Measurements from ENCODE around the gene EIF2D.

EIF2D gene

DNA sequence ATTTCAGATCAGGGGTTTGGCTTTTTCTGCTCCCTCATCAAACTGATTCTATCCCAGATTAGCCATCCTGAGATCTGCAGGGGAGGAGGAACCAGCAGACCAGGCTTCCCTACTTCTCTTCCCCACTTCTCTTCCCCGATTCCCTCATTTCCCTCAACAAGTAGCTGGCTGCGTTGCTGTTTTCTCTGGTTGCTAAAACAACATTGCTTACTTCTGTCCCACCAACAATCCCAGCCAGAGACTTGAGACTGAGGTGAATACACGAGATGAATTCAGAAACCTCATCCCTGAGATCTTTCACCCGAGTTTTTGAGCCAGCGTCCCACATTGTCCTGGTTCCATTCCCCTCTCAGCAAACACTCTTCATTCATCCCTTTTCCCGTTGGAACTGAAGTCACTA, 45.5 kb upstream of the EIF2D start:
- DNase-seq (ENCODE audit: extremely low spot score) = no peak
- ChIA-PET POLR2A (interaction anchor here (1.0 kb wide), 2 partner anchors 22 to 45 kb away, joined by 4 read pairs; partner anchors contain the start of genes DYRK3 and EIF2D), CTCF (interaction anchor here (0.6 to 30.1 kb wide), 37 partner anchors 2 to 325 kb away, joined by 3 to 637 read pairs (median 5); partner anchors contain the start of genes DYRK3, EIF2D and MAPKAPK2)
- TF ChIP-seq, protein P1, sequence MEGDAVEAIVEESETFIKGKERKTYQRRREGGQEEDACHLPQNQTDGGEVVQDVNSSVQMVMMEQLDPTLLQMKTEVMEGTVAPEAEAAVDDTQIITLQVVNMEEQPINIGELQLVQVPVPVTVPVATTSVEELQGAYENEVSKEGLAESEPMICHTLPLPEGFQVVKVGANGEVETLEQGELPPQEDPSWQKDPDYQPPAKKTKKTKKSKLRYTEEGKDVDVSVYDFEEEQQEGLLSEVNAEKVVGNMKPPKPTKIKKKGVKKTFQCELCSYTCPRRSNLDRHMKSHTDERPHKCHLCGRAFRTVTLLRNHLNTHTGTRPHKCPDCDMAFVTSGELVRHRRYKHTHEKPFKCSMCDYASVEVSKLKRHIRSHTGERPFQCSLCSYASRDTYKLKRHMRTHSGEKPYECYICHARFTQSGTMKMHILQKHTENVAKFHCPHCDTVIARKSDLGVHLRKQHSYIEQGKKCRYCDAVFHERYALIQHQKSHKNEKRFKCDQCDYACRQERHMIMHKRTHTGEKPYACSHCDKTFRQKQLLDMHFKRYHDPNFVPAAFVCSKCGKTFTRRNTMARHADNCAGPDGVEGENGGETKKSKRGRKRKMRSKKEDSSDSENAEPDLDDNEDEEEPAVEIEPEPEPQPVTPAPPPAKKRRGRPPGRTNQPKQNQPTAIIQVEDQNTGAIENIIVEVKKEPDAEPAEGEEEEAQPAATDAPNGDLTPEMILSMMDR (IDR thresholded peaks at IDR 0.05; ENCODE audit: control extremely low read depth, extremely low read depth, low read depth, missing control alignments) = no peak

DNA sequence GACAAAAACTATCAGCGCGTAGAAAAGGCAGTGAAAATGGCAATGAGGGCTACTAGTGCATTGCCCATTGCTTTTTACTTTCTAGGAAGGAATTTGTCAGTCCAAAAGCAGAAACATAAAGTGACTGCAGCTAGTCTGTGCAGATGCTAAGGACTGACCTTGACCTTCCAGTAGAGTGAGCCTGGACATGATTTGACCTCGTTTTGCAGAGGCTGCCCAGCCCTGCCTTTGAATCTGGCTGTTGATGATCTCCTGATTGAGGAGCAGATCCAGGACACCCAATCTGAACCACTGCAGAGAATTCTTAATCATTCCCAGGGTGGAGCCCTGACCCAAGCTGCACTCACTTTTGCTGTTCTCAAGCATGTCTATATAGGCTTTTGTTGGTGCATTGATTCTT, 44.7 kb upstream of the EIF2D start:
- no peak for DNase-seq (ENCODE audit: extremely low spot score)
- ChIA-PET CTCF (interaction anchor here (1.0 to 30.1 kb wide), 12 partner anchors 1 to 260 kb away, joined by 3 to 637 read pairs (median 6); partner anchors contain the start of genes DYRK3 and MAPKAPK2), POLR2A (no interaction called here)
- TF ChIP-seq, protein P1 (IDR thresholded peaks at IDR 0.05; ENCODE audit: control extremely low read depth, extremely low read depth, low read depth, missing control alignments) = no peak

DNA sequence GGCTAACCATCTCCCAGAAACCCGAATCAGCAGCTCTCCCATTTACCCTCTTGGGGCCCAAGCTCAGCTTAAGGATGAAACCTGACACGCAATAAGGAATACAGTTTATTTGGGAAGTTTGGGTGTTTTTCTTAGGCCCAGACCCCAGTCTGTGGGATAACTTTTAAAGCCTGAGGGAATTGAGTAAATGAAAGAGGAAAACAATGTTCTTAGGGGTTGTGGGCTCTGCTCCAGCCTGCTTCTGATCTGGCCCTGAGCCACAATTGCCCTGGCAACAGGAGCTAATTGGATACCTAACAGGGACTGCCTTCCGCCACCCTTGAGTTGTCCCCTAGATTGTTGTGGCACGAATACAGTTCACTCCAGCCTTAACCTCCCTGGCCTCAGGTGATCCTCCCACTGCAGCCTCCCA, 43.2 kb upstream of the EIF2D start:
- CTCF ChIA-PET = interaction anchor here (0.7 to 30.1 kb wide), 11 partner anchors 1 to 326 kb away, joined by 3 to 637 read pairs (median 5); partner anchors contain the start of genes DYRK3, EIF2D and MAPKAPK2
- no peak for DNase-seq (ENCODE audit: extremely low spot score)
- TF ChIP-seq, protein P1 (IDR thresholded peaks at IDR 0.05; ENCODE audit: control extremely low read depth, extremely low read depth, low read depth, missing control alignments) = no peak
- POLR2A ChIA-PET = no interaction called here

DNA sequence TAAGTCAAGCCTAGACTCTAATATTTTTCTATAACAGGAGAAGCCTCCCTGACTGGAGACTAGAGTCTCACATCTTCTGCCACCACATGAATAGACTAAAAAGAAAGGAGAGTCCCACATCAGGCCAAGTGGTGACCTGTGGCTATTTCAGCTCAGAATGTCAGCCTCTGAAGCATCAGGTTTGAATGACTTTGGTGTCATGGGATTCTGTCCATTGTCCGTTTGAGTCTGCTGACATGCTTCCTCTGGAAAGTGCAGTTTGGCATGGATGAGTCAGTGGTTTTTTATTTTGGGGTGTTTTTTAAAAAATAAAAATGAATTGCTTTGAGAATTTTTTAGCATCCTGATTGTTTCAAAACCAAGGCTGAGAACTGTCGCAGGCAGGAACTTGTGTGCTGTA, 42.6 kb upstream of the EIF2D start:
- ChIA-PET POLR2A (no interaction called here), CTCF (interaction anchor here (1.5 to 30.1 kb wide), 7 partner anchors 1 to 80 kb away, joined by 3 to 637 read pairs (median 6); partner anchors contain the start of genes DYRK3, EIF2D and MAPKAPK2)
- no peak for DNase-seq (ENCODE audit: extremely low spot score)
- TF ChIP-seq, protein P1 (IDR thresholded peaks at IDR 0.05; ENCODE audit: control extremely low read depth, extremely low read depth, low read depth, missing control alignments) = no peak

DNA sequence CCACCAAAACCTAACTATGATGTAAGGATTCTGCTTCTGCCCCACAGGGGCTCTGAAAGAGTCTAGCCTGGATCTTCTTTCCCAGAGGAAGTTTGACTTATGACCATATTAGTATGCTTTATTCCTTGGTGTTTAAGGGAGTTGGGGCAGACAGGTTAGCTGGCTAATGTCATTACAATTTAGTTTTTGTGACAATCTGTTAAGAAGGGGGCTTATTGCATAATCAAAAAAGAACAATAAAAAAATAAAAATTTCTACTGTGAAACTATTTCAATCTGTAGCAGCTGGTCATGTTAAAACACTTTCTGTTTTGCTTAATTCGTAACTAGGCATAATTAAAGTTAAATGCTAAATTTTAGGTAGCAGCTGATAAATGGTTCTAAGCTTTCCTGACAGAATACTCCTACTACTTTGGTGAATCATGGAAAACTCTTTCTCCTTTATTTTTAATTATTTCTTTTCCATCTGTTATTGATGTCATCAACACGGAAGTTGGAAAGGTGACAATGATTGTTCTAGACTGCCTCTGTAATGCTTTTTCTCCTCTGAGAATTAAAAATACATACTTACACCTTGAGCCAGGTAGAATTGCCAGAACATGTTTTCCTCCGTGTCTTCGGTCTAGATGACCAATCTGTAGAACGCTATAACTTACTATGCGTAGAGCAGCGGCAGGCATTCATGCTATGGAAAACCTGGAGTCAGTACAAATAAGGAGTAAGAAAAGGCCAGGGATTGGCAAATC, 41.6 kb upstream of the EIF2D start:
- ChIA-PET POLR2A (no interaction called here), CTCF (interaction anchor here (1.7 to 26.7 kb wide), 3 partner anchors 16 to 42 kb away, joined by 3 to 637 read pairs (median 314); partner anchors contain the start of genes DYRK3, EIF2D and MAPKAPK2)
- DNase-seq (ENCODE audit: extremely low spot score) = no peak
- TF ChIP-seq, protein P1 (IDR thresholded peaks at IDR 0.05; ENCODE audit: control extremely low read depth, extremely low read depth, low read depth, missing control alignments) = no peak

DNA sequence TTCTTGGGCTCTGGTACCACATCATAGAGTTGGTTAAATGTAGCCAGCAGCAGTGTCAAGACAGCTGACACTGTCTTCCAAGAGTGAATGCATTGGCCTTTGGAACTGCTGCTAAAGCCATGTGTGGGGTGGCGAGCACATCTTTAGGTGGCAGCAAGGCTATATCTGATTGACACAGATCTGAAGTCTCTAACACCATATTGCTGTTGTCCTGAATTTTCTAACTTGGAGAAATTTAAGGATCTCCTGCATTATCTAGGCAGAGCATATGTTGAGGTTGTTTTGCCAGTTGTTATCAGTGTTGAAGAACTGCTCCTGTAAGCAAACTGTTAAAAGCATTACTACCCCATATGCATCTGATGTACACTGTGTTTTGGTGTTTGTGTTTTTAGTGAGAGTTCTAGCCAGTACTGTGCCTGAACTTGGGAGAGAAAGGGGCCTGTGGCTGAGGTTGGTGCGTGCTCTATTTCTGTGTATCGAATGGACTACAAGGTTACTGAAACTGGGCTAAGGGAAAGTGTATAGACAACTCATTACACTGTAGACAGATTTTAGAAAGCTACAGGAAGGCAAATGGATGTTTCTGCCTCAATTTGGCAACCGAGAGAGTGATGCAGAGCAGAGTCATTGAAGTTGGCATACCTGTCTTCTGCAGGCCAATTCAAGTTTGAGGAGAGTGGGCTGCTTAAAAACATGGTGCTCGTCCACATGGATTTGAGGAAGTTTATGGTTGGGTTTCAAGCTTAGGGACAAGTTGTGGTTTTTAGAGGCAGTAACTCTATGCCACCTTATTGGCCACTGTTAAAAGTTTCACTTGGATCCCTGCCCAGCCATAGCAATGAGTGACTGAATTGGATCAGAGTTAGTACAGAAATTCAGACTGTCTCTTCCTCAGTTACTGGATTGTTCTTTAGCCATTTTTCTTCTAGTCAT, 40.0 kb upstream of the EIF2D start:
- ChIA-PET POLR2A (no interaction called here), CTCF (interaction anchor here (1.0 to 26.7 kb wide), 2 partner anchors 18 to 21 kb away, joined by 3 to 637 read pairs; partner anchors contain the start of gene MAPKAPK2)
- no peak for DNase-seq (ENCODE audit: extremely low spot score)
- TF ChIP-seq, protein P1 (IDR thresholded peaks at IDR 0.05; ENCODE audit: control extremely low read depth, extremely low read depth, low read depth, missing control alignments) = no peak

Data from GM10248 (cell line).